Activated T-helper 9 cell treated with anti-CD3 and anti-CD28 coated beads, Interleukin-2, amount 50 U/mL, for 16 hours (primary cell): ENCODE measurements around the gene NPC2.

ENCODE experiments used
- DNase-seq: peaks from one replicate; pipeline ENCODE4 v3.0.0-alpha.2; 2020; ENCODE audit warnings: low read depth

Gene NPC2

DNA sequence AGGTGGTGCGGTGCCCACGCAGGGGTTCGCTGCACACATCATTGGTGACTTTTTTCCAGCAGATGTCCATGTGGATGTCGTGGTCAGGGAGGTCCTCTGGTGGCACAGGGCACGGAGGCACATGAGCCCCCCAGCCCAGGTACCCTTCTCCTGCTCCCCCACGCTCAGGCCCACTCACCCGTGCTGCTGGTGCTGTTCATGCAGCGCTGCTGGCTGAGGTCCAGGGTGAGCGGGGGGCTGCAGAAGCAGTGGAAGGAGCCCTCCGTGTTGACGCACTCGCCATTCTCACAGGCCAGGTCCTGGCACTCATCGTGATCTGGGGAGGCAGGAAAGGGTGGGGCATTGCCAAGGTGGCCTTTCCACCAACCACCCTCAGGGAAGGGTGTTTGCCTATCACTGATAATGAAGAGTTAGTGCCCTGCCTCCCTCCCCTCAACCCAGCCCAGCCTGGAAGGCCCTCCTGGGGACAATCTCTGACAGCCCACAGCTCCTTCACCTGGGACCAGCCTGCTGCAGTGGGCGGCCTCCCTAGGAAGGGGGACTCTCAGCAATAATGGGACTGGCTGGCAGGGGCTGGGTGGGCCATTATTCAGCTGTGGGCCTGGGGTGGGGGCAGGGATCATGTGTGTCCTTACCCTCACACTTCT lies 10.3 kb upstream of the NPC2 start:
- no peak for DNase-seq

DNA sequence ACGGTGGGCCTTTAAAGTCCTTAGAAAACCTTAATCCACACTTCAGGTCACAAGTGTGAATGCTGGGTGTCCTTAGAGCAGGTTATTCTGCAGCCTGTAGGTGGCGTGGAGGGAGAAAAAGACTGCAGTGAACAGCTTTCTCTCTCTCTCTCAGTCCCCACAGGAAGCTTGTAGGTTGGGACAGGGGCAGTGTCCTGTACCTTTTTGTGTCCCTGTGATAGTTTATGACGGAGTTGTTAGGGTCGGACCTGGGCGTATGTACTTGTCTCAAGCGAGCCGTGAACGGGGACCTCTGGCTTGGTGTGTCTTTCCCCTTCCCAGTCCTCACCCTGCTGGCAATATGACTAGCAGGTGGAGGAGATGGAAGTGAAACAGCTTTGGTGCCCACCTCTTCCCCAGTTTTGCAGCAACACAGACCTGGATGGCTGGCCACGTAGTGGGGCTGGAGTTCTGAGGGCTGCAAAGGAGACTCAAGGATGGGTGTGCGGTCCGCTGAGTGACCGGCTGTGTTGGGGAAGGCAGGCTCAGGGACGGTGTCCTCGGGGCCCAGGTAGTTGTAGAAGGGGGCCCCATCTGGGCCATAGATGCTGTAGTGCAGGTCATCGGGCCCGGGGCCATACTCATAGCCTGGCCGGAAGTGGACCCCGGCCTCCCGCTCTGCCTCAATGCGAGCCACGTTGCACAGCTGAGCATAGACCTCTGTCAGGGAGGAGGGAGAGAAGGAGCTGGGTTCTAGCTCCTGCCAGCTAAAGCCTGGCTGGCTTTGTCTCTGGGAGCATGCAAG lies 9.3 kb upstream of the NPC2 start:
- no peak for DNase-seq

DNA sequence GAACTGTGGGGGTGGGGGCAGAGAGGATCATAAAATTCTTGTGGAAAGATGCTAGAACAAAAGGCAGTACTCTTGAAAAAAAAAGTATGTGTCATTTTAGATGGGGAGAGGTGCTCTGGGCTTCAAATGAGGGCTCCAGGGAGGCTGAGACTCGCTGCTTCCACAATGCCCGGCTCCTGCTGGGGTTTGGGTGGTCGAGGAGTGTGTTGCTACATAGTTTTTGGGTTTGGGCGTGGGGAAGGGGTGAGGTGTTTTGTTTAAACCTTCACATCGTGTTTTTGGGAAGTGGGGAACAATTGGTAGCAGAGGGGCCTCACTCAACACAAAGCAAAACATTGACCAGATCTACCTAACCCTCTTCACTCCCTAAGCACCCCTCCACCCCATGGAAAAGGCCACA lies 8.6 kb upstream of the NPC2 start:
- DNase-seq = no peak

DNA sequence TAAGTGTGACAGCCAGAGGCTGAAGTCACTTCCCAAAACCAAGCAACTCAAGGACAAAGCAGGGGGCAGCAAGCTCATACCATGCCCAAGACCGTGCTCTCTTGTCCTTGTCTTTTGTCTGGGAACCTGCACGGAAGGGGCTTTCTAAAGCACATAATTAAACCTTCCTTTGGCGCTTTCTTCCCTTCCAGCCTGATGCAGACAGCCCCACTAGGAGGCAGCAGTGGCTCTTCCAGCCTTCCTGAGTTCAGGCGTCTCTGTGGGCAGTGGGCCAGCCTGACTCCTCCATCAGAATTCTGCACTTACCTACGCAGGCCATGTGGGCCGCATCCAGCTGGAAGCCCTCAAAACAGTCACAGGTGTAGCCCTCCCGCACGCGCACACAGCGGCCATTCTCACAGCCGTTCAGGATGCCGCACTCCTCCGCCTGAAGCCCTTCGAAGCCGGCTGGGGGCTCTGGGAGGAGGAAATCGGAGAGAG lies 8.1 kb upstream of the NPC2 start:
- no peak for DNase-seq

DNA sequence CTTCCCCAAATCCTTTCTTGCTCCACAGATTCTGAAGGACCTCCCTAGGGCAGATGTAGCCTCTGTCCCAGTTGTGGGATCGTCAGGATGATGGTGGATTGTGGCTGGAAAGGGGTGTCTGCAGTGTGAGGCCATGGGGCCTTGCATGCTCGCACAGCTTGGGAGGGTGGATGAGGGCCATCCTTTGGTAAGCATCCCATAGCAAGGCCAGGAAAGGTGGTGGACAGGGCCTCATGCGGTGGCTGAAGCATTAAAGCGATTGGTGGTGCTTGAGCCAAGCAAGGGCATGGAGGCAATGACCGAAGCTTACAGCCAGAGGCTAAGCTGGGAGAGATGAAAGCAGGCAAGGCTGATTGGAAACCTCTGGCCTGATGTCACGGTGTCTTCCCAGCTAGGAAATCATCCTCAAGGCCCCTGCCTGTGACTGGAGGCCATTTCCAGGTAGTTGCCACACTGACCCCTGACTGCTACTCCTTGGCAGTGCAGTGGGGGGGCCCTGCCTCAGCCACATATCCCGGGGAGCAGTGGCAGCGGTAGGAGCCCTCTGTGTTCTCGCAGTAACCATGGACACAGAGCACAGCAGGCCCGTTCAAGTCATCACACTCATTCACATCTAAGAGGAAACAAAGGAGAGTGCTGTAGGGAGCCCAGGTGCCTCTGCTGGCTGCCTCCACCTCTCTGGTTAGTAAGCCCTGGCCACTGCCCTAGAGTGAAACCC lies 7.5 kb upstream of the NPC2 start:
- no peak for DNase-seq

DNA sequence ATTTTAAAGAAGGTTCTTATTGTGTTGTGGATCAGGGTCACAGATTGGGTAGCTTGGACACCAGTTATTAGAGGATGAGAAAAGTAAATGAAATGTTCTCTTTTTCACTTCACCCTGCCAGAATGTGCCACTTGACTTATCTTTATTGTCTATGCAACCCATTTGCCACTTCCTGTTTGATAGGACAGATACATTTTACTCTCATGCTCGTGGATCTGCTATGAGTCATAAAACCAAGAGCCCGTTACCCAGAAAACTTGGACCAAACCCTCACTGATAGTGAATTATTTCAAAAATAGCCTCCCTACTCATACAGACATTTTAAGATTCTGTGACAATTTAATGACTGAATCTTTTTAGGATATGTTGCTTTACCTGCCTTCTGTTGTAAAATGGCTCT lies 2.3 kb upstream of the NPC2 start:
- no peak for DNase-seq

DNA sequence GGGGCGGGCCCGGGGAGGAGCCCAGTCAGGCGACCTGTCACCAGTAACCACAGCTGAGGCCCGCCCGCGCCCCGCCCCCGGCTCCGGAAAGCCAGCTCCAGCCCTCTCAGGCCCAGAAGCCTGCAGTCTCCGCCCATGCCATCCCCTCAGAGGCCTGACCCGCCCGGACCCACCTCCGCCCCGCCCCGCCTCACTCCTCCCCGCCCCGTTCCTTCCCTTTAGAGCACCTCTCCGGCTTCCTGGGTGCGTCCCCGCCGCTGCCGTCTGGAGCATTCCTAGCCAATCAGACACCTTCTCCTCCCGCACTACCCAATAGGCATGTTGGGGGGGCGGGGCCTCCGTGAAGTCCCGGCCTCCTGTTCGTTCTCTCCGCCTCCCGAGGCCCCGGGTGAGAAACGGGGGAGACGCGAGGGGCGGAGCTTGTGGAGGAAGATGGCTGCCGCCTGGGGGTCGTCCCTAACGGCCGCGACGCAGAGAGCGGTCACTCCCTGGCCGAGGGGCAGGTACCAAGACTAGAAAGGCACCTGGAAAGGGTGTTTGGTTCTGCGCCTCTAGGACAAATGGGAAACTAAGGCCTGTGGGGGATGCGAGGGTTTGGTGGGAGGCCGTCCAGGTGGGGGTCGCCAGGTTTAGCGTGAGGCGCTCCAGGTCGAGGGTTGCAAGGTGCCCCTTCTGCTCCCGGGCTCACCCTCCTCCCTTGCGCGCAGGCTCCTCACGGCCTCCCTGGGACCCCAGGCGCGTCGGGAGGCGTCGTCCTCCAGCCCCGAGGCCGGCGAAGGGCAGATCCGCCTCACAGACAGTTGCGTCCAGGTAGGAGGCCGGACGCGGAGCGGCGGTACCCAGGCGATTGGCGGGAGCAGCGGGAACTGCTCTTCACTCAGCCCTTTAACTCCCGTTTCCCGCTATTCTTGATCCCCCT lies 497 bp upstream of the NPC2 start, which contains the start of gene ISCA2:
Gene ISCA2, plus strand, starts transcription at position 423 of the 919 bp plus-strand sequence. Its CDS starts 10 bp downstream, at position 433.
- peak; percentile 100 for DNase-seq

DNA sequence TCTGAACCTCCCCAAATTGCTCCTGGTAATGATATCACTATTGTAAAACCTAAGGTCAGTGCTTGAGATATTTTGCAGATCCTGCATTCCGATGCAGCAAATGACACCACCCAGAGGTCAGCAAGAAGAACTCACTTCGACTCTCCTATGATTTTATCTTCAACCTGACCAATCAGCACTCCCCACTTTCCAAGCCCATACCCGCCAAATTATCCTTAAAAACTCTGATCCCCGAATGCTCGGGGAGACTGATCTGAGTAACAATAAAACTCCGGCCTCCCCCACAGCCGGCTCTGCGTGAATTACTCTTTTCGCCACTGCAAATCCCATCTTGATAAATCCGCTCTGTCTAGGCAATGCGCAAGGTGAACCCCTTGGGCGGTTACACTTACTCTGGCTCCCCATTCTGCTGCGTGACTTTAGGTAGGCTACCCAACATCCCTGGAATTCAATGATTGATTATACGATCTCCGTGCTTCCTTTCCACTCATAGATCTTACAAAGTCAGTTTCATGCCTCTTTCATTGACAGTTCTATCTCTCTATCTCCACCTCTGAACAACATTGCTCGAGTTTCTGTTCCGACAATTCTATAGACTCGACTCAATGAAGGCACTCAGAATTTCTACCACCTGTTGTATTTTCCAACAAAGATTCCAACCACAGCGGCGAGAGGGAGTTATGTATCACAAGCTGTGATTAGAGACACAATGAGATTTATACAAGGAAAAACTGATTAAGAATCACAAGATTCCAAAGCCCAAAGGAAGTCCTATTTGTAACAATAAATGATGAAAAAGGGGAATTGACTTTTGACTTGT lies 939 bp downstream of the NPC2 start:
- DNase-seq = no peak

DNA sequence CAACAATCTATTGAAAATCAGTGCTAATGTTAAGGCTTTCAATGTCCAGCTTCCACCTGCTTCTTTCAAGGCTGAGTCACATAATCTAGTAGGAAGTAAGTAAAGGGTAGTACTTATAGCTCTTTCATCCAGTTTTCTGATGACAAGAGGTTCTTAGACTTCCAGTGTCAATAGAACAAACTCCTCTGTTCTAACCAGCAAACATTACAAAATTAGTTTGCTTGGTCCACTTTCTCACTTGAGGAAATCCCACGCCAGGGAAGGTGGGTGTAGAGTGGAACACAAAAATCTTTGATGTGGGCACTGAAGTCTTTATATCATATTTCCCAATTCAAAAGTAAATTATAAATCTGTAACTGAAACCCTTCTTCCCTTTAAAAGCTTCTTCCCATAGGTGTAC lies 2.6 kb downstream of the NPC2 start:
- no peak for DNase-seq

DNA sequence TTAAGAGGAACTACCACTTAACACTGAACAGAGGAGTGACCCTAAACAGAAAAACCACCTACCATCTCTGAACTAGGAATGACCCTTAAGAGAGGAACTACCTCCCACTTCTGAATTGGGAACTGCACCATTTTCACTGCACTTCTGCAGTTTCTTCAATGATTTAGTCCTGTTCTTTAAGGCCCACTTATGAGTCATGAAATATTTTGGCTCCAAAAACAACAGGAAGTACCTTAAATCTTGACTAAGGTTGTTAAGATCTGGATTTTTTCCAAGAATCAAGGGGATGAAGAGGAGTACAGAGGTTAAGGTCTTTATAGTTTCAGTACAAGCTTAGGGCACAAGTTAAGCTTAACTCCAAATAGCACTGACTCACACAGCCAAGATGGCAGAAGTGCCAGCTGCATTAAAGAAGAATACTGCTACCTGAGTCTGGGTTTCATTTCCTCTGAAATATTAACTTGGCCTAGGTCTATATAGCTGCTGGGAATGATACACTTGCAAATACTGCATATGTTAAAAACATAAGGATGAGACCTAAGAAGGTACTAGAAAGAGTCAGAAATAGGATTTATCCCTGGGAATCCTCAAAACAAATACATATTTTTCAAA lies 4.2 kb downstream of the NPC2 start:
- DNase-seq = no peak

DNA sequence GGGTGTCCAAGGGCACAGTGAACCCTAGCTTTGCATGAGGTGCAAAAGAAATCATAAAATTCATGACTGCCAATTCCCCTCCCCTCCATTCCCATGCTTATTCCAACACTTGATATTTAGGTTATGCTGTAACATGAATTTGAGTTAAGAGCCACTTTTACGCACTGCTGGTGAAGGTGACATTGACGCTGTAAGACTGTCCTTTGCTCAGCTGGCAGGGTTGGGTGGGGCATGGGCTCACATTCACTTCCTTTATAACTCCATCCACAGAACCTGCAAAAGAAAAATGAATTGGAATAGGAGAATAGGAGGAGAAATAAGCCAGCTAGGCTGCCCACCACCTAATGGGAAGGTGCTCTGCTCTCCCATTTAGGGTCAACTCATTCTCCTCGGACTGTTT lies 6.9 kb downstream of the NPC2 start:
- DNase-seq = no peak

DNA sequence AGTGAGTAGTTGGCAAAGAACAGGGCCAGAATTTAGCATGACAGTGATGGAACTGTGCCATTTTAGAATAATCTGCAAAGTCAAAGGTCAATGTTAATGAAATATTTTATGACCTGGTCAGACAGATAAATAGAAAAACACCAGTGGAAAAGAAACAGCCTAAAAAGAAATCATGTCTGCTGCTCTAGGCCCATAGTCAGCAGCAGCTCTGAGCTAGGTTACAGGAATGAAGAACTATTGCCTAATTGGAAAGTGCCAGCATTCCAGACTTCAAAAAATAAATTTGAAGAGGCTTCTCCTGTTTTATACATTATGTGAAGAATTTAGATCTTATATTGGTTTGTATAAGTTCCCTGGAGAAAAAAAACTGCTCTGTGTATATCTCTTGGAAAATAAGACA lies 9.8 kb downstream of the NPC2 start:
- DNase-seq = no peak

DNA sequence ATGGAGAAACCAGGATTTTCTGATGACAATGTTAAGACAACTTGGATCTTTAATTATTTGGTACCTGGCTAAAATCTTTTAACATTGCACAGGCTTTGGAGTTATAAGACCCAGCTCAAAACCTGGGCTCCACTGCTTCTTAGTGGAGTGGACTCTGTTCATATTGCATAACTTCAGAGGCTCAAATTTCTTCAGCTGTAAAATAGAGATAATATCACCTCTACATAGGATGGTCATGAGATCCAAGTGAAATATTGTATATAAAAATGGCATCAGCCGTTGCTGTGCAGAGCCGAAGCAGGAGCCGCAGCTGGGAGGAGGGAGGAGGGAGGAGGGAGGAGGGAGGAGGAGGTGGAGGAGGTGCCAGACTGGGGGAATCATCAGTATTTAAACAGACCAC lies 10.5 kb downstream of the NPC2 start:
- no peak for DNase-seq

DNA sequence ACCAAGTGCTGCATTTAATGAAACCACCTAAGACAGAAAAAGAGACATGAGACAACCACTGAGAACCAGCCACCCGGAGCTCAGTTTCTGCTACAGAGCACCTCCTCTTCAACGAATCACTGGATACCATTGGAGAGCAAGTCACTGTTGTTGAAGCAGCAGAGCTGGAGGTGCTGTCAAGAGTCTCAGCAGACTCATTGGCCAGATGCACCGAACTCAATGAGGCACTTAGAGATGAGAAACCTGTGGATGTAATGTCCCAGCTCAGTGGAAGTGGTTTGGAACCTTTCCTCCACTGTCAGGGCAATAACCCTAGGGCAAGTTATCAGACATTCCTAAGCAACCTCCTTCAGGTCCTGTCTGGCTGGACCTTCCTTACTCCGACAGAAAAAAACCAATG lies 13.1 kb downstream of the NPC2 start:
- no peak for DNase-seq

DNA sequence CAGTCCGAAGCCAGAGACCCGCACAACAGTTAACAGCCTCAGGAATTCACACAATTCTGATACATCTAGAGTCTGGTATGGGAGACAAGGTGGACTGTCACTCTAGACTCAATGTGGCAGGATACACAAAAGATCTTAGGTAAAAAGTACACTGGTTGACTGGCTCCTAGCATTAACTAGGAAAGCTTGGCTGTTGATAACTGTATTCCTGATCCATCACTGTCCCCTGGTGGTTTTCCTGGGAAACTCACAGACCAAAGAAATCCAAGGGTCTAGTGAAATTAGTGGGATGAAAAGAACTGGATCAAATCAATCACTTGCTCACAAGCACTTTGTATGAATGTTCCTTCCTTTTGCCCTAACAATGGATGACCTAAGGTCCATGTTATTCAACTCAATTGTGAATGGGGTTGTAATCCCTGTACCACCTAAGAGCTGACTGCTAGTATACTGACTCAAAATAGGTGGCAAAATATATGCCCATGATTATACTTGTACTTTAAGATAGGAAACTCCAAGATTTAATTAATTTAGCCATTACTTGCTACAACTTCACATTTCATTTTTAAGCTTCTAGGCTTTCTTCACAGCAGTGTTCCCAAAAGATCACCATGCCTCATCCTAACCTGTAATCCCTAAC lies 14.0 kb downstream of the NPC2 start:
- no peak for DNase-seq

DNA sequence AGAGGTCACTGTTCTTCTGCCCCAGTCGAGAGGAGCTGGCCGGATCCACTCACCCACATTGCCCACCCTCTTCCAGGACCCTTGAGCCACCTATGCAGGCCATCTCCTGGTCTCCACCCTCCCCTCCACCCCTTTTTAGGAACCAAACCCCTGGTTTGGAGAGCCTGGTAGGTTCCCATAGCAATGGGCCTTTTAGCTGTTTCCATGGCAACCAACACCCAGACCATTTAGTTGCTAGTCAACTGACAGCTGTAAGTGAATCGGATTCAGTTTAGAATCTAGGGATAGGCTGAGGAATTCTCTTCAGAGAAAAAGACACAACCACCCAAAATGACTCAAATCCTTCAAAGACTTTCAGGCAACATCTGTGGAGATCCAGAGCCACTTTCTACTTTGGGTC lies 16.5 kb downstream of the NPC2 start:
- DNase-seq = no peak

DNA sequence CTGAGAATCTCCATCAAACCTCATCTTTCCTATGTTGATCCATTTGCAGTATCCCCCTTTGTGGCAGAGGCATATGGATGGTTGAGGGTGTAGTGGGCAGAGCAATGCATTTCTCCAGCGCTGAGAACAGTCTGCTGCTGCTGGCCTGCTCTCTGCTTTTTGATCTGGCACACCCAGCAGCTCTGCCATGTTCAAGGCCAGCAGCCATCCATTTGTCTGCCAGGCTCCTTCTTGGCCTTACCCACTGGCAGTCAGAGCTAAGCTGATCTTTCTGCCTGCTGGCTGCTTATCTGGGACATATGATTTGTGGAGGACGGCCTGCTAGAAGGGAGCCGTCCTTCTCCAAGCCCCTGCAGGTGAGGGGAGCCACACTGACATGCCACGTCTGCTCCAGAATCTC lies 17.0 kb downstream of the NPC2 start:
- no peak for DNase-seq

DNA sequence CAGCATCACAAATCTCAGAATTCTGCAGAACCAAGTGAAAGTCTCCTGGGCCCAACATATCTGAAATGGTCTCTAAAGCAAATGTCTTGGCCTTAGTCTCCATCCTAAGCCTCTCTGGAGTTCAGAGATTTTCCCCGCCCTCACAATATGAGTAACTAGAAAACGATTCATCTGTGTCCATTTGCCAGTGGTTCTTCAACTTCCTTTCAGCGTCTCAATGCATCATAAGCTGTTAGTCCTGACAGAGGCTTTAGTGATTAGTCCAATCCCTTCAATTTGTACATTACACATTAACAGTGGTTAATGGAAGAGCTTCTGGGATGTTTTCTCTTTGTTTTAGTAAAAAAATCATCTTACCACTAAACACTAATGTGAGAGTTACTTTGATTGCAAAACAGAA lies 17.4 kb downstream of the NPC2 start:
- no peak for DNase-seq

DNA sequence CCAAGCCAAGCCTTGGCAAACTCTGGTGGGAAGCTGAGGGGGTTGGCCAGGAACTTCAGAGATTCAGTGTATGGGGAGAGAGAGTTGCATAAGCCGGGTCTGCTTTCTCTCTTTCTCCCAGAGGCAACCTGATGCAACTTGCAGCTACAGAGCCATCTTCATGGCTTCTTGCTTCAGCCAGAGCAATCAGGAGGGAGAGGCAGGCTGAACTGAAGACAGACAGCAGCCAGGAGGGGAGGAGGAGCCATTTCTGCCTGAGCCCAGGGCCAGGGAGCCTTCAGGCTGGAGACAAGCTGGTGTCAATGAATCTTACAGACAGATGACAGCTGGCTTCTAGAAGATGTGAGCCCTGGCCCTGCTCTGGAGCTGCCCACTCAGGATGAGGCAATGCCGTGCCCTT lies 18.7 kb downstream of the NPC2 start:
- DNase-seq = no peak

DNA sequence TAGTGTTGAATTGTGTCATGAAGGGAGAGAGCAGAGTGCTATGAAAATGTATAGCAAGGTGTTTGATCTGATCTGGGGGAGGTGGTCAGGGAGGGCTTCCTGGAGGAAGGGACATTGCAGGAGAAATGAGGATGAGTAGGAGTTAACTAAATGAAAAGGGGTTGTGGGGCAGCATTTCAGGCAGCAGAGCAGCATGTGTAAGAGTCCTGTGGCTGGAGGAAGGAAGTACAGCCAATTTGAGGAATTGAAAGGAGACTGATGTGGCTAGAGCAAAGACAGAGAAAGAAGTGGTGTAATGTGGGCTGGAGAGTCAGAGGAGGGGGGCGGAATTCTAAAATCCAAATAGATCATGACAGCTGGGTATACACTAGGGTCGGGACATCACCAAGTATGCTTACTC lies 20.5 kb downstream of the NPC2 start:
- DNase-seq = no peak
